T47D (cell line): ENCODE data around the gene MAP3K1.
"Not testable (repeated sequence)": the region's sequence is repeated elsewhere in the genome, so short reads cannot be mapped to it uniquely, and the experiment has no call there.

ENCODE experiments used
- DNase-seq, 2 experiments: peaks; one replicate each; pipeline versions ENCODE4 v3.0.0 to v3.0.0-alpha.2; 2011 to 2012; ENCODE audit warnings: low read depth in 1 of 2, low spot score in 1 of 2
- JUND ChIP-seq: IDR thresholded peaks from 2 replicates; pipeline ENCODE4 v1.6.1; 2012; ENCODE audit warnings: low read depth
- in situ Hi-C: cut with HindIII; loops from 2 replicates; pipeline ENCODE4 v1.10.0; 2016; ENCODE audit warnings: low sequenced_read_pairs, low pct_unique_long_range_greater_than_20kb

The MAP3K1 gene

DNA sequence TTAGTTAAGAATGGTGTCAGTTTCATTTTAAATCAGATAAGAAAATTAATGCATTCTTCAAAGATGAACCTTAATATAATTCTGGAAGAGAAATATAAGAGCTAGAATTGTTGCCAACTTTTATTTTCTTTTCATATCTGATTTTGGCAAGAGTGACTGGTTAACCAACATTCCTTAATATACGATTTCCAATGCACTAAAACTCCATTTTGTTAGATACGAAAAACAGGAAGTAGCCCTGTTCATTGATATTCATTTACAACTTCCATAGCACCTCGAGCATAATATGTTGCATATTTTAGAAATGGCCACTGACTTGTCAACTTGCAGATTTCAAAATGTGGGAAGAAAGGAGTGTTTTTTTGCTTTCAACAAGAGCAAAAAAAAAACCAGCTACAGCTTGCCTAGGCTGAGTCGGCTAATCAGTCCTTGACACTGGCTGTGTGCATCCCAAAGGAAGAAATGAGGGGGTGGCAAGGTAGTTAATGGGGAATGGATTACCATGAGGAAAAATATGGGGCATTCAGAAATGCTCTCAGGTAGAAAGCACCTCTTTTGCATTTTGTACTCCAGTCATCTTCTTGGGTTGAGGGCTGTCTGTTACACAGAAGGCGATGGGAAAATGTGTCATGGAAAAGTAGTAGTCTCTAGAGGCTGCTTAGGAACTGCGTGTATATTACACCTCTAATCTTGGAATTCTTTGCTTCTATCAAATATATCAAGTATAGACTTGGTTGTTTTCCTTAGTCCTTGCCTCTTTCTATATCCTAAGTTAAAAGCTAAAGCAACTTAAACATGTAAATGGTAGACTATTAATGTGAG is 3.9 kb downstream of the MAP3K1 start:
- in situ Hi-C loops: no loop called here
- peak; percentile 57; the same call in 1 of the 2 replicates for TF ChIP-seq JUND
- DNase-seq: peak in 1 of 2 experiments; percentile 74

DNA sequence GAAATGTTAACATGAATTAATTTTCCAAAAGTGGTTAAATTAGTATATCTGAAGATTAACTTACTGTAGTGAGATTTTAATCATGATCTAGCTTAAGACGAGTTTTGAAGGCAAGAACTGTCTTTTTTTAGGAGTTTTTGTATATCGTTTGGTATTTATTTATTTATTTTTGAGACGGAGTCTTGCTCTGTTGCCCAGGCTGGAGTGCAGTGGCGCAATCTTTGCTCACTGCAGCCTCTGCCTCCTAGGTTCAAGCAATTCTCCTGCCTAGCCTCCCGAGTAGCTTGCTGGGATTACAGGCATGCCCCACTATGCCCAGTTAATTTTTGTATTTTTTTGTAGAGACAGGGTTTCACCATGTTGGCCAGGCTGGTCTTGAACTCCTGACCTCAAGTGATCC is 6.5 kb downstream of the MAP3K1 start:
- in situ Hi-C loops, DNase-seq: not testable (repeated sequence)

DNA sequence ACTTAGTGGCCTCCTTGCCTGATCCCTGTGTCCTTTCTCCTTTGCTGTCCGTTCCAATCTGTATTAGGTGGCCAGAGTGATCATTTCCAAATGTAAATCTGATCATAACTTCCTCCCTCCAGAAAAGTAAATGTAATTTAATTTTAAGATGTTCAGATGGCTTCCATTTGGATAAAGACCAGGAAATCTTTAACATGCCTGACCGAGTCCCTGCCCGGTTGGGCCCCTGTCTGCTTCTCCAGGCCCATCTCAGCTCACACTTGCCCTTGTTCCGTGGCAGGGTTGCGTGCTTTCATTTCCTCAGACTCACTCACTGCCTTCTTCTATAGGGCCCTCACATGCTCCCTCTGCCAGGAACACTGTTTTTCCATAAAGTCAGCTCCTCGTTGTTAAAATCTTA is 7.6 kb downstream of the MAP3K1 start:
- no peak for DNase-seq
- TF ChIP-seq JUND: no peak
- in situ Hi-C loops: no loop called here

DNA sequence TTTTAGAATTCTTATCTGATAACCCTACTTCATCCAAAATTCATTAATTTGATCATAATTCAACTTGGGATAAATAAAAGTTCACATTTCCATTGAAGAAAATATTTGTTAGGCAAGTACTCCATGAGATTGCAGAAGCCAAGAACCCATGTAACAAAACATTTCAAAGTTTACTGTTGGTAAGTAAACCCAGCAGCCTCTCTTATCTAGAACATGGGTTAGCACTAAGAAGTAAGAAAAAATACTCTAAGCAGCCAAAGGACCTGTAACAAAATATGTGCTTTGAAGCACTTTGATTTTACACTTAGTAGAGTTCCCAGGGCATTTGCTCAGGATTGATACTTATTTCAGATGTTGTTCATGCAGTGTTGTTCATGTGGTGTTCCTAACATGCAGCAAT is 8.7 kb downstream of the MAP3K1 start:
- no peak for TF ChIP-seq JUND
- in situ Hi-C loops: no loop called here
- no peak for DNase-seq

DNA sequence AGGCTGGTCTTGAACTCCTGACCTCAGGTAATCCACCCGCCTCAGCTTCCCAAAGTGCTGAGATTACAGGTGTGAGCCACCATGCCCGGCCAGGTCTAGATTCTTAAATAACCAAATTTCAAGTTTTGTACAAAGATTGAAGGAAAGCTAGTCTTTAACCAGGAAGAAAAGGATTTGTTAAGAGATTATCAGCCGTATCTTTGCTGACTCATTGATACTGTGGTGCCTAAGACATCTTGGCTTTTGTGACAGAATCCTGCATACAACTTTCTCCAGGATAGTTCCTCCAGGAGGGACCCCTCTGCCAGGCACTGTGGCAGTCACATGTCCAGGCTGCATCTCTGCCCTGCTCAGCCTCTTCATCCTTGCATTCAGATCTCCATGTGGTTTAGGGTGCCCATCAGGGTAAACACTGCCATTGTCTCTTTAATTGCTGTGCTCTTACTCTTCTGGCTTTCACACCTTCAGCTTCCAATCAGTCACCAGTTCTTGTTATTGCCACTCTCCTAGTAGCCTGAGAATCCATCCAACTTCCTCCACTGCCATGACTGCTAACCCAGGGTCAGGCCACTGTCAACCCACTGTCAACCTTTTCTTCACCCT is 10.0 kb downstream of the MAP3K1 start:
- in situ Hi-C loops: no loop called here
- no peak for DNase-seq

DNA sequence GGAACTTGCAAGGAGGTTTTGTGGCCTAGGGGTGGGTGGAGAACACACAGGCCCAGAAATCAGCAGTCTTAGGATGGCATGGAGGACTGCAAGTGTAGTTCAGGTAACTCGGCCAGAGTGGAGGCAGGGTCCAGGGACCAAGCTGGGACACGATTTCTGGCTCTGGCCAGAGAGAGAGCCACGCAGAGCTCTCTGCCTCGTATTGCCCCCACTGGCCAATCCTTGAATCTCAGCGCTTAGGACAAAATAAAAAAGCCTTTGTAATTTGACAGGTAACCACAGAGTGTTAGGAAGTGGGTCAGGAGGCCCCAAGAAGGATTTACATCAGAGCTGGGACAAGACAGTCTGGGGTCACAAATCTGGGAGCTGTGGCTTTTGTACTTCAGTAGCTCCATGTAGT is 11.7 kb downstream of the MAP3K1 start:
- in situ Hi-C loops: no loop called here
- no peak for TF ChIP-seq JUND
- peak in 1 of 2 experiments; percentile 75 for DNase-seq

More for the DNA sequence above, 10.0 kb downstream of the MAP3K1 start:
- TF ChIP-seq JUND: no peak

DNA sequence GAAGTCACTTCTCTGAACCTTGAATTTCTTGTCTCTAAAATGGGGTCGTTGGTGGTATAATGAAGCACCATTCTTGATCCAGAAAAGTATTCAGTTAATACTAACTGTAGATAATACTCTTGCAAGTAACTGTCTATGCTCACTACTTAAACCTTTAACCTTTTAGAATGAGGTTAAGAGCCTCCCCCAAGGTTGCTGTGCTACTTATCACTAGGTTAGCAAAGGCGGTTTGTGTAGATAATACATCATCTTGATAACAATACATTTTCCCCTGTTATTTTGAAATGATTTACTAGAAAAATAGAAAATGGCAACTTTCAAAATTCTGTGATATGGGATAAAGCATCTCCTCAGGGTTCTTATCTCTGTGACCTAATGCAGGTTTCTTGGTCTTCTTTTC is 12.6 kb downstream of the MAP3K1 start:
- no peak for TF ChIP-seq JUND
- DNase-seq: no peak
- in situ Hi-C loops: no loop called here

DNA sequence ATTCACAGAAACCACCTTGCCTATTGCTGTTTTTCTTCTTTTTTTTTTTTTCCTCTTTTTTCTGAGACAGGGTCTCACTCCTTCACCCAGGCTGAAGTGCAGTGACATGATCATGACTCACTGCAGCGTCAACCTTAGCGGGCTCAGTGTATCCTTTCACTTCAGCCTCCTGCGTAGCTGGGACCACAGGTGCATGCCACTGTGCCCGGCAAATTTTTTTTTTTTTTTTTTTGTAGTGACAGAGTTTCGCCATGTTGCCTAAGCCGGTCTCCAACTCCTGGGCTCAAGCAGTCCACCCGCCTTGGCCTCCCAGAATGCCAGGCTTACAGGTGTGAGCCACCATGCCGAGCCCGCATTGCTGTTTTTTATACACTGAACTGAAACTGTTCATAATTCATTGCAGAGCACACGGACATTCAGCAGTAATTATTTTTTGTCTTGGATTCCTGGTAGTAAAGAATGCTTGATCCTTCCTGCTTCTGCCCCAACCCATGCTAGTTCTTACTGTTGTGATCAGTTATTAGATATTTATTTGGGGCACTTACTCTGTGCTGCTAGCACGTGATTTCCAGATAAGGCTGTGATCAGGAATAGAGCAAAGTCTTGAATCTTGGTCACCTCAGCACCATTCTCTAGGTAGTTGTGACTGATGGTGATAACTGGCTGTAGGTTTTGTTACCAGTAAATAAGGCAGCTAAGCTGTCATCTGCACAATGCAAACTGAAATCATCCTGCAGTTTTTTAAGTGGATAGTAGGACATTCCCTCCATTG is 14.0 kb downstream of the MAP3K1 start:
- in situ Hi-C loops: no loop called here
- DNase-seq: no peak
- TF ChIP-seq JUND: no peak

DNA sequence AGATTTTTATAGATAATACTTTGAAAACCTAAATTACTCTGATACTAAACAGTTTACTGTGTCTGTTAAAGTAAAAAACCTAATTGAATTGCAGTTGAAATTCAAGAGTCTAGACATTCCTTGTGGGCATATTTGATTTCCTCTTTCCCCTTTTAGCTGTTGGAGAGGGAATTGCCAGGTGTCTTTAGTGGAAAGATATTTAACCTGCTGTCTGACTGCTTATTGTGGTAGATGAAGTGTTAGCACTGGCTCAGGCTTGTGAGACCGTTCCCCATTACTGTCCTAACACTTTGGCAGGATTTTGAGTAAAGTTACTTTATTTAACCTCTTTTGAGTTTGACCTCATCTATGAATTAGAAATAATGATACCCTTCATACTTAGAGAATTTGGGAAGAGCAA is 16.4 kb downstream of the MAP3K1 start:
- no peak for DNase-seq
- in situ Hi-C loops: no loop called here
- no peak for TF ChIP-seq JUND

DNA sequence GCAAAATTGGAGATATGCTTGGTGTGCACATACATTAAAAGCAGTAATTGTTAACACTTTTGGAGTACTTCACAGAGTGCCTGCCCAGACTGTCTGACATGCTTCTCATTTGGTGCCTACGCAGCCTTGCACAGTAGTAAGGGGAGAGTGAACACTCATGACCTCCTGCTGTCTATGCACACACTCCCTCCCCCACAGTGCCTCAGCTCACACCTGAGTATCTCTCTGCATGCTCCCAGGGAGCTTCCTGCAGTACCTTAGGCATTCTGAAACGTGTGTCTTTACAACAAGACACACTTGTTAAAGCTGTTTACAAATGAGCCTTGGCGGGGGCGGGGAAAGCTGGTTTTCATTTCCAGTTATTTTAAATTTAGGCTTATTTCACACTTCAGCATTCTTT is 18.0 kb downstream of the MAP3K1 start:
- in situ Hi-C loops: no loop called here
- TF ChIP-seq JUND: no peak
- peak in 1 of 2 experiments; percentile 56 for DNase-seq

DNA sequence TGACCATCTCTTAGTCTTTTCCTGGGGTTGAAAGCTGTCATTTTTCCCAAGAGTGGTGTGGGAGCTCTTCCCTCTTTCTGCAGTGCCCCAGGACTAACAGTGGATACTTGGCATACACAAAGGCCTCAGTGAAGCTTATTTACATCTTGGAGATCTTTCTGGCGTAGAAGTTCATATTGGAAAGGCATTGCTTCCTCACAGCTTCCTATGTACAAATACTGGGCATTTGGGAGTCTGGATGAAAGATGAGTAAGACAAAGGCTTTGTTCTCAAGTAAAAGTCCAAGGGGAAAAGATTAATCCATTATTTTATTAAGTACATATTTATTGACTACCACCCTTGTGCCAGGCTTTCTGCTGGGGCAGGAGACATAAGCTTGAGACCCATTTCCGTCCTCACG is 22.0 kb downstream of the MAP3K1 start:
- DNase-seq: no peak
- in situ Hi-C loops: no loop called here
- no peak for TF ChIP-seq JUND

DNA sequence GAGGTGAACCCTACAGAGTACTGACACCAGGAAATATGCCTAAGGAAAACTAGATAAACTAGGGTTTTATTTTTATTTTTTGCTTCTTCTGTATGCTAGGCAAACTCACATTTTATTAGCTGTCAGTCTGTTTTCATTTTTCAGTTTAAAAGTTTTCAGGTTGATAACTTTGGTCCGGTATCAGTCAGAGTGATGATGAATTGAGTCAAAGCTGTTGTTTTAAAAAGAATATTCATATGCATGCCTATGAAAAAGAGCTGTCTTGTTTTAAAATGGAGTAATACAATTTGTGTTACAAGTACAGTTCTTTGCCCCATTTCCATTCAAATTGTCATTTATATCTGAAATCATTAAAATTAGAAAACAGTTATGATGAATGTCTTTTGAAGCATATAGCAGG is 22.6 kb downstream of the MAP3K1 start:
- in situ Hi-C loops: no loop called here
- DNase-seq: no peak

More for the DNA sequence above, 22.6 kb downstream of the MAP3K1 start:
- no peak for TF ChIP-seq JUND
